Measurements from ENCODE around the gene GALNT11.

GRCh38 chr7:152085131-152085530 is 59.7 kb downstream of the GALNT11 start:
- TF ChIP-seq POLR2A (IDR thresholded peaks at IDR 0.05; ENCODE audit: low read depth, low read length) (no peak), POLR2AphosphoS5 (IDR thresholded peaks at IDR 0.05; ENCODE audit: low read depth, low read length) (no peak), TAF1 (IDR thresholded peaks at IDR 0.05; ENCODE audit: low read depth, low read length) (no peak), SPI1 (IDR thresholded peaks at IDR 0.05; ENCODE audit: low read depth, low read length) (no peak)

Data from GM12891 (cell line).